ENCODE measurements around the gene CASS4. TPM values are rescaled to one million over a fixed set of nuclear protein-coding genes. Genes with fewer than 3 reads are reported as not detected.

The CASS4 gene
- total and polyA plus RNA-seq, 2 donors (not counting 1 experiment from before 2014, with no cell fraction given): 17.7 to 65.8 TPM

DNA sequence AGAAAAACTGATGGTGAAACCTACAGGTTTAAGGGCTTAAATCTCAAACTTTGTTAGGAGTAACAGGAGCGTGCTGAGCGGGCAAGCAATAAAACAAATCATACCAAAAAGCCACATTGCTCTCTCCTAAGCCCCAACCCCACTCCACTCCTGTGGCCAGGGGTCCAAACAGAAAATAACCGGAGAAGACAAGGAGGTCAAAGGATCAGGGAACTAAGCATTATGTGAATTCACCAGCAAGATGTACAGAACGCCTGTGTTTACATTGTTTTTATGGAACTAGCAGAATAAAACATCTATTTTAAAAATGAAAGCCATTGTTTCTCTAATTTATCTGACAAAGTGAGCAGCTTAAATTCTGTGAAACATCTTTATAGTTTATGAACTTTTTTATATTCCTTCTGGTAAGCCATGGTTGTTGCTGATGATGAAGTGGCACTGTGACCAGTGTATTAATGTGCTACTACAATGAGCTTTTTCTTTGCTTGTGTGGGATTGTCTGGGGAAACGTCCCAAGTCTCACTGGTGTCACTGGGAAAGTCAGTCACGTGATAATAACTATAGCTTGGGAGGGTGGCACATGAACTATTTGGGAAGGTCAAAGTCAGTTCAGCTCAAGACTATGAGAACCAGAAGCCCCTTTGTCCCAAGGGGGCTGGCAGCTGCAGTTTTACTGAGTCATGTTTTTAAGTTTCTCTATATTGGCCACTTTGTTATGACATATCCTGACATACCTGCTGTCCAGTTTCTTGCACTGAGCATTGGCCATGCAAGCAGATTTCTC lies 43.5 kb upstream of the CASS4 start:
- Histone ChIP-seq H3K4me3 (replicated peaks in 1 of 4; ENCODE audit: control extremely low read depth in 1 of 4, insufficient read depth in 1 of 4, low read depth in 3 of 4, low read length in 4 of 4) (no peak overlapping the region), H3K36me3 (ENCODE audit: control insufficient read depth, insufficient read depth, low read length) (peaks cover 14% of the 10 kb centered on the region), H3K4me1 (ENCODE audit: control insufficient read depth, extremely low read depth, insufficient read depth, low read length) (no peaks in the 10 kb centered on the region), H3K9ac (ENCODE audit: insufficient read depth, low read length) (no peak overlapping the region), H3K79me2 (ENCODE audit: control insufficient read depth, insufficient read depth, low read length) (peaks cover 7% of the 10 kb centered on the region), H2AFZ (ENCODE audit: low read length) (no peak overlapping the region), H4K20me1 (ENCODE audit: control insufficient read depth, extremely low read depth, insufficient read depth, low read length) (no peaks in the 10 kb centered on the region), H3K27me3 (ENCODE audit: control insufficient read depth, insufficient read depth, low read length) (no peaks in the 10 kb centered on the region), H3K9me3 (ENCODE audit: control insufficient read depth, insufficient read depth, low read depth, low read length) (no peaks in the 10 kb centered on the region), H3K27ac (ENCODE audit: insufficient read depth, low read length) (no peak overlapping the region), H3K4me2 (ENCODE audit: extremely low read depth, insufficient read depth, low read length) (no peak overlapping the region)
- TF ChIP-seq EZH2 (IDR thresholded peaks at IDR 0.05; ENCODE audit: low read length, missing control alignments): no peak
- TF ChIP-seq, protein P1, sequence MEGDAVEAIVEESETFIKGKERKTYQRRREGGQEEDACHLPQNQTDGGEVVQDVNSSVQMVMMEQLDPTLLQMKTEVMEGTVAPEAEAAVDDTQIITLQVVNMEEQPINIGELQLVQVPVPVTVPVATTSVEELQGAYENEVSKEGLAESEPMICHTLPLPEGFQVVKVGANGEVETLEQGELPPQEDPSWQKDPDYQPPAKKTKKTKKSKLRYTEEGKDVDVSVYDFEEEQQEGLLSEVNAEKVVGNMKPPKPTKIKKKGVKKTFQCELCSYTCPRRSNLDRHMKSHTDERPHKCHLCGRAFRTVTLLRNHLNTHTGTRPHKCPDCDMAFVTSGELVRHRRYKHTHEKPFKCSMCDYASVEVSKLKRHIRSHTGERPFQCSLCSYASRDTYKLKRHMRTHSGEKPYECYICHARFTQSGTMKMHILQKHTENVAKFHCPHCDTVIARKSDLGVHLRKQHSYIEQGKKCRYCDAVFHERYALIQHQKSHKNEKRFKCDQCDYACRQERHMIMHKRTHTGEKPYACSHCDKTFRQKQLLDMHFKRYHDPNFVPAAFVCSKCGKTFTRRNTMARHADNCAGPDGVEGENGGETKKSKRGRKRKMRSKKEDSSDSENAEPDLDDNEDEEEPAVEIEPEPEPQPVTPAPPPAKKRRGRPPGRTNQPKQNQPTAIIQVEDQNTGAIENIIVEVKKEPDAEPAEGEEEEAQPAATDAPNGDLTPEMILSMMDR (conservative IDR thresholded peaks at IDR 0.05 in 1 of 2, IDR thresholded peaks at IDR 0.05 in 1 of 2; ENCODE audit: low read depth in 1 of 2, low read length in 2 of 2): no peak
- DNase-seq (ENCODE audit: low read depth in 2 of 2): no peak

DNA sequence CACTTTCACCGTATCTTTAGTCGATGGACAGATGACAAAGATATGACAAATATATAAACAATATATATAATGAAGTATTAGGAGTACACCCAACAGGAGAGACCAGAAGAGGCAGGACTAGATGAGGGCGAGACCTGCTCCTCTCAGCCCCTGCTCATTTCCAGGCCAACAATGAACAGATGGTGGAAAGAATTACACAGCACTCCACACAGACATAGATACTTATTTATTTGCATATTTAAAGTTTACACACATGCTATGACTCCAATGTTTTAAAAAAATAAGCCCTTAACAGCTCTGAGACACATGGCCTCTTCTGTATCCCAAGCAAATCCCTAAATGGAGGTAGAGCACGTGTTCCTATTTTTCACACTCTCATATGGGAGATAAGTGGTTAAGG lies 42.9 kb upstream of the CASS4 start:
- Histone ChIP-seq H3K9ac (ENCODE audit: insufficient read depth, low read length) (no peak overlapping the region), H3K4me1 (ENCODE audit: control insufficient read depth, extremely low read depth, insufficient read depth, low read length) (no peaks in the 10 kb centered on the region), H3K79me2 (ENCODE audit: control insufficient read depth, insufficient read depth, low read length) (peaks cover 9% of the 10 kb centered on the region), H2AFZ (ENCODE audit: low read length) (no peak overlapping the region), H3K4me3 (replicated peaks in 1 of 4; ENCODE audit: control extremely low read depth in 1 of 4, insufficient read depth in 1 of 4, low read depth in 3 of 4, low read length in 4 of 4) (no peak overlapping the region), H4K20me1 (ENCODE audit: control insufficient read depth, extremely low read depth, insufficient read depth, low read length) (no peaks in the 10 kb centered on the region), H3K27ac (ENCODE audit: insufficient read depth, low read length) (no peak overlapping the region), H3K9me3 (ENCODE audit: control insufficient read depth, insufficient read depth, low read depth, low read length) (no peaks in the 10 kb centered on the region), H3K36me3 (ENCODE audit: control insufficient read depth, insufficient read depth, low read length) (peaks cover 14% of the 10 kb centered on the region), H3K27me3 (ENCODE audit: control insufficient read depth, insufficient read depth, low read length) (no peaks in the 10 kb centered on the region), H3K4me2 (ENCODE audit: extremely low read depth, insufficient read depth, low read length) (no peak overlapping the region)
- DNase-seq (ENCODE audit: low read depth in 2 of 2): no peak
- no peak for TF ChIP-seq EZH2 (IDR thresholded peaks at IDR 0.05; ENCODE audit: low read length, missing control alignments)
- TF ChIP-seq, protein P1 (conservative IDR thresholded peaks at IDR 0.05 in 1 of 2, IDR thresholded peaks at IDR 0.05 in 1 of 2; ENCODE audit: low read depth in 1 of 2, low read length in 2 of 2): no peak

DNA sequence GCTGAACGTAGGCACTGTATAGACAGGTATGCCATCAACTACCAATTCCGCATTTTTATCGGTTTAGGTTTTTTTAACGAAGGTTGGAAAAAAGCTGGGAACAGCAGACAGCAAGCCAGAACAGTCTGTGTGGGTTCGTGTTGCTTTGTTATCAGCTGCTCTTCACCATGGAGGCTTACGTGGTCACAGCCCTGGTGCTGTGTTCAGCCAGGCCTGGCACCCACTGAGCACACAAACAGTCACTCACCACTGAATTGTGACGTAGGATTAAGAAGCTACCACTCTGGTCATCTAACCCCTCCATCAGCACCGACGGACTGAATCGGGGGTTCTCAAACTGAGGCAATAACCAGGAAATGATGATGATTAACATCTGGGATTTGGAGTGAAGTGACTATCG lies 40.1 kb upstream of the CASS4 start:
- H3K4me2 ChIP-seq (ENCODE audit: extremely low read depth, insufficient read depth, low read length): no peak overlapping the region
- H3K79me2 ChIP-seq (ENCODE audit: control insufficient read depth, insufficient read depth, low read length): peaks cover 25% of the 10 kb centered on the region
- H2AFZ ChIP-seq (ENCODE audit: low read length): no peak overlapping the region
- TF ChIP-seq EZH2 (IDR thresholded peaks at IDR 0.05; ENCODE audit: low read length, missing control alignments): no peak
- TF ChIP-seq, protein P1 (conservative IDR thresholded peaks at IDR 0.05 in 1 of 2, IDR thresholded peaks at IDR 0.05 in 1 of 2; ENCODE audit: low read depth in 1 of 2, low read length in 2 of 2): no peak
- no peaks in the 10 kb centered on the region for H3K27me3 ChIP-seq (ENCODE audit: control insufficient read depth, insufficient read depth, low read length)
- no peak for DNase-seq (ENCODE audit: low read depth in 2 of 2)
- no peaks in the 10 kb centered on the region for H3K4me1 ChIP-seq (ENCODE audit: control insufficient read depth, extremely low read depth, insufficient read depth, low read length)
- H4K20me1 ChIP-seq (ENCODE audit: control insufficient read depth, extremely low read depth, insufficient read depth, low read length): no peaks in the 10 kb centered on the region
- H3K9ac ChIP-seq (ENCODE audit: insufficient read depth, low read length): no peak overlapping the region
- H3K36me3 ChIP-seq (ENCODE audit: control insufficient read depth, insufficient read depth, low read length): peaks cover 12% of the 10 kb centered on the region
- no peaks in the 10 kb centered on the region for H3K9me3 ChIP-seq (ENCODE audit: control insufficient read depth, insufficient read depth, low read depth, low read length)
- no peak overlapping the region for H3K27ac ChIP-seq (ENCODE audit: insufficient read depth, low read length)
- H3K4me3 ChIP-seq (replicated peaks in 1 of 4; ENCODE audit: control extremely low read depth in 1 of 4, insufficient read depth in 1 of 4, low read depth in 3 of 4, low read length in 4 of 4): no peak overlapping the region

All from fibroblast of lung (primary cell).